ENCODE measurements around the gene LDLRAD3. TPM values are rescaled to one million over a fixed set of nuclear protein-coding genes. Genes with fewer than 3 reads are reported as not detected.

Gene LDLRAD3
- total and polyA plus RNA-seq, 10 donors = 1.5 to 9.6 (median 8.1) TPM

- H3K9me3 ChIP-seq = no peaks in the 10 kb centered on the region
- 83 to 90% (median 88%) methylated on average over 5 of the region's 5 CpGs for WGBS, 5 donors
- no peak overlapping the region for H3K27ac ChIP-seq
- H3K4me1 ChIP-seq = no peaks in the 10 kb centered on the region
- H3K27me3 ChIP-seq (replicated peaks in 1 of 7) = no peaks in the 10 kb centered on the region
- H3K4me3 ChIP-seq = no peak overlapping the region
- no peak for DNase-seq
- no peaks in the 10 kb centered on the region for H3K36me3 ChIP-seq
- TF ChIP-seq CTCF (IDR thresholded peaks at IDR 0.05 in 8 of 11, conservative IDR thresholded peaks at IDR 0.05 in 3 of 11) (no peak), POLR2A (IDR thresholded peaks at IDR 0.05) (no peak), POLR2AphosphoS5 (IDR thresholded peaks at IDR 0.05) (no peak)
- intact Hi-C loops (cut with DNase I; ENCODE audit: low total_unique reads) = no loop called here
These were observed 248.1 kb downstream of the LDLRAD3 start for GRCh38 chr11:36191941-36192340.

GRCh38 chr11:36192425-36193289 is 248.8 kb downstream of the LDLRAD3 start:
- no peaks in the 10 kb centered on the region for H3K27me3 ChIP-seq (replicated peaks in 1 of 7)
- intact Hi-C loops (cut with DNase I; ENCODE audit: low total_unique reads) = no loop called here
- 86 to 91% (median 87%) methylated on average over 8 of the region's 8 CpGs for WGBS, 5 donors
- DNase-seq = no peak
- no peaks in the 10 kb centered on the region for H3K36me3 ChIP-seq
- H3K4me3 ChIP-seq = no peak overlapping the region
- H3K9me3 ChIP-seq = no peaks in the 10 kb centered on the region
- no peaks in the 10 kb centered on the region for H3K4me1 ChIP-seq
- H3K27ac ChIP-seq = no peak overlapping the region
- TF ChIP-seq POLR2A (IDR thresholded peaks at IDR 0.05) (no peak), POLR2AphosphoS5 (IDR thresholded peaks at IDR 0.05) (no peak), CTCF (IDR thresholded peaks at IDR 0.05 in 8 of 11, conservative IDR thresholded peaks at IDR 0.05 in 3 of 11) (no peak)

- H3K27ac ChIP-seq = no peak overlapping the region
- no peaks in the 10 kb centered on the region for H3K27me3 ChIP-seq (replicated peaks in 1 of 7)
- no peak overlapping the region for H3K4me3 ChIP-seq
- DNase-seq = no peak
- H3K4me1 ChIP-seq = no peaks in the 10 kb centered on the region
- TF ChIP-seq CTCF (IDR thresholded peaks at IDR 0.05 in 8 of 11, conservative IDR thresholded peaks at IDR 0.05 in 3 of 11) = no peak
- TF ChIP-seq POLR2A (IDR thresholded peaks at IDR 0.05) = no peak
- TF ChIP-seq POLR2AphosphoS5 (IDR thresholded peaks at IDR 0.05) = no peak
- intact Hi-C loops (cut with DNase I; ENCODE audit: low total_unique reads) = no loop called here
- H3K36me3 ChIP-seq = no peaks in the 10 kb centered on the region
- WGBS, 5 donors = 80 to 93% (median 90%) methylated on average over 6 of the region's 6 CpGs
- no peaks in the 10 kb centered on the region for H3K9me3 ChIP-seq
These were observed 249.4 kb downstream of the LDLRAD3 start for GRCh38 chr11:36193290-36193619.

DNA sequence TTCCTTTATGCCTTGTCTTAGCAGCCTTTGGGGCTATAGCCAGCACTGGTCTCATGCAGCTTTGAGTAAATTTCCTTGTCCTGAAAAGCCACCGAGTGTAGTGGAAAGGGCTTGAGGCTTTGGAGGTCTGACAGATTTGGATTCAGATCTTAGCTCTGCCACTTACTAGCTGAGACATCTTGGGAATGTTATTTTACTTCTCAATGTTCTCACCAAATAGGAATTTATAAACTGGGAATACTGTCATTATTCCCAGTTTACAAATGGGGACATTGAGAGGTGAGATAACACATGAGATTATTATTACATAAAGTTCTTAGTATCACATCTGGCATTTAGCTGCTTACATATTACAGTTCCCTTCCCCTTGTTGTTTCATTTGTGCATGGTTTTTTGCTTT is 249.9 kb downstream of the LDLRAD3 start:
- H3K4me1 ChIP-seq = no peaks in the 10 kb centered on the region
- H3K27me3 ChIP-seq (replicated peaks in 1 of 7) = no peaks in the 10 kb centered on the region
- intact Hi-C loops (cut with DNase I; ENCODE audit: low total_unique reads) = no loop called here
- H3K36me3 ChIP-seq = no peaks in the 10 kb centered on the region
- no peaks in the 10 kb centered on the region for H3K9me3 ChIP-seq
- TF ChIP-seq POLR2AphosphoS5 (IDR thresholded peaks at IDR 0.05) = no peak
- no peak for TF ChIP-seq CTCF (IDR thresholded peaks at IDR 0.05 in 8 of 11, conservative IDR thresholded peaks at IDR 0.05 in 3 of 11)
- no peak for TF ChIP-seq POLR2A (IDR thresholded peaks at IDR 0.05)
- H3K4me3 ChIP-seq = no peak overlapping the region
- 85 to 93% (median 88%) methylated on average over 1 of the region's 1 CpG for WGBS, 5 donors
- H3K27ac ChIP-seq = no peak overlapping the region
- DNase-seq = no peak

Measured in spleen (tissue), 11 donors.